Ishikawa (cell line): ENCODE results near the gene GGCT.

ENCODE experiments used
- CEBPB ChIP-seq: IDR thresholded peaks from 2 replicates; pipeline ENCODE4 v1.6.1; 2012
- CREB1 ChIP-seq: IDR thresholded peaks from 2 replicates; pipeline ENCODE4 v1.6.1; 2012; ENCODE audit warnings: low read depth
- EGR1 ChIP-seq: IDR thresholded peaks from 2 replicates; pipeline ENCODE4 v1.6.1; 2012
- EP300 ChIP-seq: IDR thresholded peaks from 2 replicates; pipeline ENCODE4 v1.6.1; 2012; ENCODE audit warnings: borderline replicate concordance
- FOXM1 ChIP-seq: IDR thresholded peaks from 2 replicates; pipeline ENCODE4 v1.6.1; 2012; ENCODE audit warnings: low read depth, borderline replicate concordance
- MAX ChIP-seq: IDR thresholded peaks from 2 replicates; pipeline ENCODE4 v1.6.1; 2012
- NFIC ChIP-seq: IDR thresholded peaks from 2 replicates; pipeline ENCODE4 v1.6.1; 2012
- RAD21 ChIP-seq: IDR thresholded peaks from 2 replicates; pipeline ENCODE4 v1.6.1; 2012; ENCODE audit warnings: low read depth
- REST ChIP-seq: IDR thresholded peaks from 2 replicates; pipeline ENCODE4 v1.6.1; 2012; ENCODE audit warnings: low read depth, mild to moderate bottlenecking
- TAF1 ChIP-seq: IDR thresholded peaks from 2 replicates; pipeline ENCODE4 v1.6.1; 2012; ENCODE audit warnings: low read depth, mild to moderate bottlenecking
- TCF12 ChIP-seq: IDR thresholded peaks from 2 replicates; pipeline ENCODE4 v1.6.1; 2012; ENCODE audit warnings: low read depth
- TEAD4 ChIP-seq: IDR thresholded peaks from 2 replicates; pipeline ENCODE4 v1.6.1; 2012
- USF1 ChIP-seq: IDR thresholded peaks from 2 replicates; pipeline ENCODE4 v1.6.1; 2012
- YY1 ChIP-seq: IDR thresholded peaks from 2 replicates; pipeline ENCODE4 v1.6.1; 2012; ENCODE audit warnings: low read depth
- ZBTB7A ChIP-seq: IDR thresholded peaks from 2 replicates; pipeline ENCODE4 v1.6.1; 2012; ENCODE audit warnings: low read depth

The GGCT gene

GRCh38 chr7:30501264-30501663 lies 3.4 kb downstream of the GGCT start:
- no peak for TF ChIP-seq REST
- no peak for TF ChIP-seq TEAD4
- TF ChIP-seq EP300: no peak
- no peak for TF ChIP-seq MAX
- no peak for TF ChIP-seq TAF1
- TF ChIP-seq FOXM1: no peak
- no peak for TF ChIP-seq USF1
- TF ChIP-seq ZBTB7A: no peak
- TF ChIP-seq NFIC: no peak
- no peak for TF ChIP-seq EGR1
- TF ChIP-seq CREB1: no peak
- no peak for TF ChIP-seq RAD21
- no peak for TF ChIP-seq TCF12
- no peak for TF ChIP-seq YY1
- TF ChIP-seq CEBPB: no peak

GRCh38 chr7:30493228-30493627 lies 11.4 kb downstream of the GGCT start:
- TF ChIP-seq TCF12 (no peak), TAF1 (no peak), EGR1 (no peak), REST (no peak), NFIC (no peak), MAX (no peak), EP300 (no peak), ZBTB7A (no peak), USF1 (no peak), TEAD4 (no peak), YY1 (no peak), RAD21 (no peak), CEBPB (no peak), CREB1 (no peak), FOXM1 (no peak)

GRCh38 chr7:30491417-30491816 lies 13.2 kb downstream of the GGCT start:
- TF ChIP-seq ZBTB7A: no peak
- no peak for TF ChIP-seq CEBPB
- no peak for TF ChIP-seq TCF12
- TF ChIP-seq REST: no peak
- TF ChIP-seq FOXM1: no peak
- no peak for TF ChIP-seq EGR1
- no peak for TF ChIP-seq EP300
- no peak for TF ChIP-seq TEAD4
- TF ChIP-seq RAD21: no peak
- no peak for TF ChIP-seq YY1
- TF ChIP-seq CREB1: no peak
- TF ChIP-seq USF1: no peak
- TF ChIP-seq TAF1: no peak
- no peak for TF ChIP-seq NFIC
- TF ChIP-seq MAX: no peak

- TF ChIP-seq YY1: no peak
- TF ChIP-seq MAX: no peak
- TF ChIP-seq ZBTB7A: no peak
- TF ChIP-seq USF1: no peak
- no peak for TF ChIP-seq RAD21
- no peak for TF ChIP-seq TAF1
- TF ChIP-seq FOXM1: no peak
- TF ChIP-seq REST: no peak
Observed at GRCh38 chr7:30487371-30487770, 17.3 kb downstream of the GGCT start.
